Measurements from ENCODE around the gene PAX1.

DNA sequence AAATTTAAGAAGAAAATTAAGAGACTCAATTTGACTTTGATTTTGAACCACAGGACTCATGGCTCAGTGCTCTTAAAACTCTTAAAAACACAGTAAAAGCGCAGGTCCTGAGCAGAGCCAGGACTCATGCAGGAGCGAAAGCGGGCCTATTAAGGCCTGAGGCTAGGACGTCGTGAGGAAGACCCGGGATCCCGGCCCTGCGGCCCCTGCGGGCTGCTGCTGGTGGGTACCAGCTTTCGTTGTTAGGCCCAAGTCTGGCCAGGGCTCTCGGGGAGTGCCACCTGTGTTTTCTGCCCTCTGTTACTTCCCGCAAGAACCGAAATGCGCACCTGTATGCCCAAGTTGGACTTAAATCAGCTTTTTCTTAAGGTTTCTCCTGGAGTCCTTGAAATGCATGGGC lies 3.4 kb upstream of the PAX1 start:
- TF ChIP-seq, protein P1, sequence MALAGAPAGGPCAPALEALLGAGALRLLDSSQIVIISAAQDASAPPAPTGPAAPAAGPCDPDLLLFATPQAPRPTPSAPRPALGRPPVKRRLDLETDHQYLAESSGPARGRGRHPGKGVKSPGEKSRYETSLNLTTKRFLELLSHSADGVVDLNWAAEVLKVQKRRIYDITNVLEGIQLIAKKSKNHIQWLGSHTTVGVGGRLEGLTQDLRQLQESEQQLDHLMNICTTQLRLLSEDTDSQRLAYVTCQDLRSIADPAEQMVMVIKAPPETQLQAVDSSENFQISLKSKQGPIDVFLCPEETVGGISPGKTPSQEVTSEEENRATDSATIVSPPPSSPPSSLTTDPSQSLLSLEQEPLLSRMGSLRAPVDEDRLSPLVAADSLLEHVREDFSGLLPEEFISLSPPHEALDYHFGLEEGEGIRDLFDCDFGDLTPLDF (CRISPR knock-in tag; IDR thresholded peaks at IDR 0.05) = no peak
- no peak for TF ChIP-seq YY1 (IDR thresholded peaks at IDR 0.05; ENCODE audit: insufficient read depth, insufficient replicate concordance, low read depth, low read length)

Measured in HepG2 (cell line).